Stimulated activated CD4-positive, alpha-beta T cell treated with anti-CD3 and anti-CD28 coated beads, Interleukin-1b, Interleukin-23, amount 100 ng/mL, for 24 hours (primary cell): ENCODE results near the gene AUH.
A peak's percentile ranks its signal among the peaks of the same experiment; 100 is the strongest.
"Not testable (repeated sequence)": the region's sequence is repeated elsewhere in the genome, so short reads cannot be mapped to it uniquely, and the experiment has no call there.

Experiments
- DNase-seq, 4 experiments: peaks; one replicate each; pipeline ENCODE4 v3.0.0-alpha.2; 2020; ENCODE audit warnings: low read depth in 4 of 4, low spot score in 1 of 4

Gene AUH

GRCh38 chr9:91211414-91211813 lies 150.3 kb downstream of the AUH start:
- DNase-seq = no peak

GRCh38 chr9:91210318-91210717 lies 151.4 kb downstream of the AUH start:
- DNase-seq = no peak

GRCh38 chr9:91208837-91209236 lies 152.9 kb downstream of the AUH start:
- no peak for DNase-seq

- no peak for DNase-seq
These were observed 153.3 kb downstream of the AUH start for GRCh38 chr9:91208419-91208745.

- no peak for DNase-seq
These were observed 153.8 kb downstream of the AUH start for GRCh38 chr9:91207729-91208418.

- DNase-seq = no peak
These were observed 154.4 kb downstream of the AUH start for GRCh38 chr9:91207397-91207728.

- no peak for DNase-seq
These were observed 154.9 kb downstream of the AUH start for GRCh38 chr9:91206806-91207205.

- DNase-seq = no peak
These were observed 158.9 kb downstream of the AUH start for GRCh38 chr9:91202736-91203283.

- no peak for DNase-seq
These were observed 160.9 kb downstream of the AUH start for GRCh38 chr9:91200692-91201336.

- DNase-seq = no peak
These were observed 161.8 kb downstream of the AUH start for GRCh38 chr9:91199739-91200497.

- not testable (repeated sequence) for DNase-seq
These were observed 162.8 kb downstream of the AUH start for GRCh38 chr9:91198881-91199280.

- DNase-seq = no peak
These were observed 163.3 kb downstream of the AUH start for GRCh38 chr9:91198405-91198804.

GRCh38 chr9:91197232-91198181 lies 164.2 kb downstream of the AUH start:
- no peak for DNase-seq

GRCh38 chr9:91196103-91196950 lies 165.4 kb downstream of the AUH start:
- no peak for DNase-seq

- no peak for DNase-seq
These were observed 166.2 kb downstream of the AUH start for GRCh38 chr9:91195372-91196012.

GRCh38 chr9:91193658-91194391 lies 167.9 kb downstream of the AUH start:
- DNase-seq = peak; percentile 52 to 83 (median 62)

- peak; percentile 43 to 78 (median 60) for DNase-seq
These were observed 168.5 kb downstream of the AUH start for GRCh38 chr9:91193087-91193657.

GRCh38 chr9:91192381-91193086 lies 169.2 kb downstream of the AUH start:
- no peak for DNase-seq
